ENCODE measurements around the gene MLC1. TPM values are rescaled to one million over a fixed set of nuclear protein-coding genes. Genes with fewer than 3 reads are reported as not detected.

MLC1 gene
- total RNA-seq (under 1 TPM; 0.16 to 0.39 TPM), polyA plus RNA-seq (1 to 10 TPM in 1 of 2 donors, not detected in 1; 2.1 TPM)
- long read RNA-seq, donor 1, partial matches to known transcripts, result 1 of 1 reads
- long read RNA-seq, donor 1, other reads (novel, unspliced or antisense), result 0 of 1 reads
- long read RNA-seq, donor 2, partial matches to known transcripts, result 0 of 1 reads
- long read RNA-seq, donor 2, other reads (novel, unspliced or antisense), result 1 of 1 reads

DNA sequence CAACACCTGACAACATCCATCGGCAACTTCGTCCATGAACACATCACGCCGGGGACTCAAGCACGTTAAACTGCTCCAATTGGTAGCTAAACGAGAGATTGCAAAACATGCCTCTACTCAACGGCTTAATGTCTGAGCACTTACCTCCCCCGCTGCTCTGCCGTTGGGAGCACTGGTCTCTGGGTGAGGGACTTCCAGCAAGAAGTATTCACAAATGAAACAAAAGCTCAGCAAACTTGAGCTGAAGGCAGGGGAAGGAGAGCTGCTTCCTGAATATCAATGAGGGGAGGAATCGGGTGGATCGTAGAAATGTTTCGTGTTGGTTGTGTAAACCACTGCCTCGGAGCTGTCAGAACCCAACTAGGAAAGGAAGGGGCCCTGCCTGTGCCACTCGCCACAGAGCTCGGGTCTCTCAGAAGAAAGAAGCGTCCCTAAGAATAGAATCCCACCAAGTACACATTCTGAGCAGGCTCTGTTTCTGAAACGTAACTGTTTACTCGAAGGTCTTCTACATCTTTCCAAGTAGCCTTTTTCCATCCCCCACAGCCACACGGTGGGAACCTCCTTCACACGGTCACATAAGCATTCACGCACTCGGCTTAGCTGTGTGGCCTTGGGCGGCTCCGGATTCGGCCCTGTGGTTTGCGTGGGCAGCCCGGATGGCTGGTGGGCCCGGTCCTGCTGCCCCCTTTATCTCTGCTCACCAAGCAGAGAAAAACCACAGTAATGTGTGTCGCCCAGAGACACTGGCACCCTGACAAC lies at the start of gene MLC1:
MLC1 (minus strand) TSS at position 216 of the 762 bp plus-strand sequence. CDS start 524 bp downstream, outside the sequence.
- ATAC-seq (ENCODE audit: low FRiP score), result no peak
- Histone ChIP-seq H3K27ac (ENCODE audit: low read depth in 1 of 2, low read length in 2 of 2) (no peak within 1 kb of the TSS), H3K4me1 (ENCODE audit: control insufficient read depth in 1 of 2, insufficient read depth in 2 of 2, low read length in 2 of 2) (no peaks in the 10 kb centered on the region), H3K27me3 (ENCODE audit: control insufficient read depth in 1 of 2, insufficient read depth in 2 of 2, low read length in 1 of 2) (no peaks in the 10 kb centered on the region), H3K36me3 (ENCODE audit: control insufficient read depth in 1 of 2, insufficient read depth in 2 of 2, low read length in 1 of 2) (no peaks in the 10 kb centered on the region), H3K4me3 (ENCODE audit: low read length in 2 of 2) (no peak within 1 kb of the TSS), H3K9me3 (ENCODE audit: control insufficient read depth, low read length) (peaks cover 2% of the 10 kb centered on the region)
- intact Hi-C loops (cut with DNase I), result no loop called here
- peak in 1 of 2 donors; percentile 73 for DNase-seq
- WGBS, 2 donors, result 52 to 60% methylated on average over 29 of the region's 29 CpGs

GRCh38 chr22:50134481-50134880 lies 49.3 kb upstream of the MLC1 start:
- intact Hi-C loops (cut with DNase I), result no loop called here

GRCh38 chr22:50131894-50132293 lies 46.7 kb upstream of the MLC1 start:
- intact Hi-C loops (cut with DNase I), result no loop called here

More at GRCh38 chr22:50134481-50134880, 49.3 kb upstream of the MLC1 start:
- Histone ChIP-seq H3K4me3 (ENCODE audit: low read length in 2 of 2) (no peak overlapping the region), H3K27ac (ENCODE audit: low read depth in 1 of 2, low read length in 2 of 2) (no peak overlapping the region), H3K36me3 (ENCODE audit: control insufficient read depth in 1 of 2, insufficient read depth in 2 of 2, low read length in 1 of 2) (no peaks in the 10 kb centered on the region), H3K4me1 (ENCODE audit: control insufficient read depth in 1 of 2, insufficient read depth in 2 of 2, low read length in 2 of 2) (no peaks in the 10 kb centered on the region), H3K9me3 (ENCODE audit: control insufficient read depth, low read length) (peaks cover 3% of the 10 kb centered on the region), H3K27me3 (ENCODE audit: control insufficient read depth in 1 of 2, insufficient read depth in 2 of 2, low read length in 1 of 2) (no peaks in the 10 kb centered on the region)
- WGBS, 2 donors, result 87 to 90% methylated on average over 10 of the region's 10 CpGs
- ATAC-seq (ENCODE audit: low FRiP score) (no peak), DNase-seq (peak in 1 of 2 donors; percentile 27)

DNA sequence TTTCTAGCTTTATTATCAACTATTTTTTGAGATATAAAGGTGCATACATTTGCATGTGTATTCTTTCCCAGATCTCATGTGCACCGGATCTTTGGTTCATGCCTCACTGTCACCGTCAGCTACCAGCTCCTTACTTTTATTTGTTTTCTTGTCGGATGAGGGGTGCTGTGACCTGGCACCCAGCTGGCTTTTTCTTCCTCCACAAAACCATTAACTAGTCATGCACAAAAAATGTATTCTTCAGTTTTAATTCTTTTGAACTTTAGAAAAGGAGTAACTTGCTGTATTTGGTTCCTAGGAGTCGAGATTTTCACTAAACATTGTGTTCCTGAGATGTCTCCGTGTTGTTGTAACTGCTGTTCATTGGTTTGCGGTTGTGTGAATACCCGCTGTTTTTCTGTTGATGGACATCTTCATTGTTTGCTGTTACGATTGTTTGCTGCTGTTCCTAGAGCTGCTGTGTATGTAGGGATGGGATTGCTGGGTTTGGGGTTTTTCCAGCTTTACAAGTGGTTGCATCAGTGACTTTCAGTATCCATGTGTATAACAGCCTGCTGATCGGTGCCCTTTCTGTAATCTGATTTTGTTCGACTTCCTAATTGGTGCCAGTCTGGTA lies 44.0 kb upstream of the MLC1 start:
- ATAC-seq (ENCODE audit: low FRiP score), result no peak
- no peak for DNase-seq
- no peak overlapping the region for H3K27ac ChIP-seq (ENCODE audit: low read depth in 1 of 2, low read length in 2 of 2)
- H3K36me3 ChIP-seq (ENCODE audit: control insufficient read depth in 1 of 2, insufficient read depth in 2 of 2, low read length in 1 of 2), result no peaks in the 10 kb centered on the region
- 91 to 92% methylated on average over 10 of the region's 10 CpGs for WGBS, 2 donors
- no peaks in the 10 kb centered on the region for H3K27me3 ChIP-seq (ENCODE audit: control insufficient read depth in 1 of 2, insufficient read depth in 2 of 2, low read length in 1 of 2)
- H3K4me3 ChIP-seq (ENCODE audit: low read length in 2 of 2), result no peak overlapping the region
- H3K4me1 ChIP-seq (ENCODE audit: control insufficient read depth in 1 of 2, insufficient read depth in 2 of 2, low read length in 2 of 2), result no peaks in the 10 kb centered on the region
- intact Hi-C loops (cut with DNase I), result no loop called here
- H3K9me3 ChIP-seq (ENCODE audit: control insufficient read depth, low read length), result peaks cover 3% of the 10 kb centered on the region

More at GRCh38 chr22:50131894-50132293, 46.7 kb upstream of the MLC1 start:
- Histone ChIP-seq H3K27me3 (ENCODE audit: control insufficient read depth in 1 of 2, insufficient read depth in 2 of 2, low read length in 1 of 2) (no peaks in the 10 kb centered on the region), H3K9me3 (ENCODE audit: control insufficient read depth, low read length) (peaks cover 3% of the 10 kb centered on the region), H3K4me3 (ENCODE audit: low read length in 2 of 2) (no peak overlapping the region), H3K36me3 (ENCODE audit: control insufficient read depth in 1 of 2, insufficient read depth in 2 of 2, low read length in 1 of 2) (no peaks in the 10 kb centered on the region), H3K4me1 (ENCODE audit: control insufficient read depth in 1 of 2, insufficient read depth in 2 of 2, low read length in 2 of 2) (no peaks in the 10 kb centered on the region), H3K27ac (ENCODE audit: low read depth in 1 of 2, low read length in 2 of 2) (no peak overlapping the region)
- DNase-seq (peak in 1 of 2 donors; percentile 45), ATAC-seq (ENCODE audit: low FRiP score) (no peak)
- WGBS, 2 donors, result 97% methylated on average over 4 of the region's 4 CpGs

DNA sequence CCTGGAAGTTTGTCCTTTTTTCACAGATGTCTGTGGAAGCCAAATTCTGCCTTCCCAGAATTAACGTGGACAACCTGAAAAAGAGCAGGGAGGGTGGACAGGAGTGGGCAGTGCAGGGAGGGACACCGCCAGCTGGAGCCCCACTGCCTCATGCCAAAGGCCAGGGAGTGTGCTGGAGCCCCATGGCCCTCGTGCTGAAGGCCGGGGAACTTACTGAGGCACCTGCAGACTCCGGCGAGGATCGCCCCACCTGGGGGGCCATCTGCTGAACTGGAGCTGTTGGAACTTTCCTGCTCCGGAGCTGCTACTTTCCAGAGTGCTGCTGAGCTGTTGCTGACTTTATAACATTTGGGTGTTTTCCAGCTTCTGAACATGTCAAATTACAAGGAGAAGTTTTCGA lies 39.8 kb upstream of the MLC1 start:
- Histone ChIP-seq H3K36me3 (ENCODE audit: control insufficient read depth in 1 of 2, insufficient read depth in 2 of 2, low read length in 1 of 2) (no peaks in the 10 kb centered on the region), H3K27ac (ENCODE audit: low read depth in 1 of 2, low read length in 2 of 2) (no peak overlapping the region), H3K4me1 (ENCODE audit: control insufficient read depth in 1 of 2, insufficient read depth in 2 of 2, low read length in 2 of 2) (no peaks in the 10 kb centered on the region), H3K9me3 (ENCODE audit: control insufficient read depth, low read length) (no peaks in the 10 kb centered on the region), H3K27me3 (ENCODE audit: control insufficient read depth in 1 of 2, insufficient read depth in 2 of 2, low read length in 1 of 2) (no peaks in the 10 kb centered on the region), H3K4me3 (ENCODE audit: low read length in 2 of 2) (no peak overlapping the region)
- intact Hi-C loops (cut with DNase I), result no loop called here
- ATAC-seq (ENCODE audit: low FRiP score), result no peak
- WGBS, 2 donors, result 73 to 77% methylated on average over 9 of the region's 9 CpGs
- peak in 1 of 2 donors; percentile 28 for DNase-seq

DNA sequence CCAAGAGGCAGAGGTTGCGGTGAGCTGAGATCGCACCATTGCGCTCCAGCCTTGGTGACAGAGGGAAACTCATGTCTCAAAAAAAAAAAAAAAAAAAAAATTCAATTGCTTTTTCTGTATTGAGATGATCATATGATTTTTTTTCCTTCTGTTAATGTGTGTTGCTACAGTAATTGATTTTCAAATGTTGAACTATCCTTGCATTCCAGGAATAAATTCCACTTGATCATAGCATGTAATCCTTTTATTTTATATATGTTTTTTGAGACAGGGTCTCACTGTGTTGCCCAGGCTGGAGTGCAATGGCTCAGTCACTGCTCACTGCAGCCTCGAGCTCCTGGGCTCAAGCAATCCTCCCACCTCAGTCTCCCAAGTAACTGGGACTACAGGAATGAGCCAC lies 37.9 kb upstream of the MLC1 start:
- DNase-seq (no peak), ATAC-seq (ENCODE audit: low FRiP score) (no peak)
- Histone ChIP-seq H3K36me3 (ENCODE audit: control insufficient read depth in 1 of 2, insufficient read depth in 2 of 2, low read length in 1 of 2) (no peaks in the 10 kb centered on the region), H3K4me3 (ENCODE audit: low read length in 2 of 2) (no peak overlapping the region), H3K9me3 (ENCODE audit: control insufficient read depth, low read length) (no peaks in the 10 kb centered on the region), H3K27me3 (ENCODE audit: control insufficient read depth in 1 of 2, insufficient read depth in 2 of 2, low read length in 1 of 2) (no peaks in the 10 kb centered on the region), H3K4me1 (ENCODE audit: control insufficient read depth in 1 of 2, insufficient read depth in 2 of 2, low read length in 2 of 2) (no peaks in the 10 kb centered on the region), H3K27ac (ENCODE audit: low read depth in 1 of 2, low read length in 2 of 2) (no peak overlapping the region)
- intact Hi-C loops (cut with DNase I), result no loop called here
- 95 to 98% methylated on average over 4 of the region's 4 CpGs for WGBS, 2 donors

DNA sequence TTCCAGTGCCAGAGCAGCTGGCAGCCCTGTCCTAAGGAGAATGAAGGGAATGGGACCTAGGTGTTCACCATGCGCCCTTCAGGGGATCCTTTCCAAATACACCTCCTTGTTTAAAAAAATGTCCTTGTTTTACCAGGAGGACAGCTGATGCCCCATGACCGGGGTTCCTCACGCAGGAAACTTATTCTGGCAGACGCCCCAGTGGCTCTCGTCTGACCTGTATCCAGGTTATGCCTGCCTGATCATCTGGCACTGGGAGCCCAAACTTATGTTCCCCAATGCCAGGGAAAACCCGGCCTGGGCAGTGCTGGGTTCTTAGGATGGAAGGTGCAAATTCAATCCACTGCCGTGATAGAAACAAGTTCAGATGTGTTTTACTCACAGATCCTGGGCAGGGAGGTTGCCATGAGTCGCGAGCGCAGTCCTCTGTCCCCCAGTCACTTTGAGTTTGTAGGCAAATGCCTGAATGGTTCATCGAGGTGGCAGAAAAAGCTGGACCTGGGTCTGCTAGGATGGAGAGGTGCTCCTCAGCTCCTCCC lies 36.0 kb upstream of the MLC1 start:
- no peak for ATAC-seq (ENCODE audit: low FRiP score)

GRCh38 chr22:50119768-50120251 lies 34.6 kb upstream of the MLC1 start:
- Histone ChIP-seq H3K9me3 (ENCODE audit: control insufficient read depth, low read length) (no peaks in the 10 kb centered on the region), H3K4me3 (ENCODE audit: low read length in 2 of 2) (no peak overlapping the region), H3K27ac (ENCODE audit: low read depth in 1 of 2, low read length in 2 of 2) (no peak overlapping the region), H3K27me3 (ENCODE audit: control insufficient read depth in 1 of 2, insufficient read depth in 2 of 2, low read length in 1 of 2) (no peaks in the 10 kb centered on the region), H3K4me1 (ENCODE audit: control insufficient read depth in 1 of 2, insufficient read depth in 2 of 2, low read length in 2 of 2) (no peaks in the 10 kb centered on the region), H3K36me3 (ENCODE audit: control insufficient read depth in 1 of 2, insufficient read depth in 2 of 2, low read length in 1 of 2) (no peaks in the 10 kb centered on the region)
- WGBS, 2 donors, result 10 to 19% methylated on average over 6 of the region's 6 CpGs
- DNase-seq (no peak), ATAC-seq (ENCODE audit: low FRiP score) (no peak)
- intact Hi-C loops (cut with DNase I), result no loop called here

More for the DNA sequence above, 36.0 kb upstream of the MLC1 start:
- no peak overlapping the region for H3K27ac ChIP-seq (ENCODE audit: low read depth in 1 of 2, low read length in 2 of 2)
- H3K9me3 ChIP-seq (ENCODE audit: control insufficient read depth, low read length), result no peaks in the 10 kb centered on the region
- no peak overlapping the region for H3K4me3 ChIP-seq (ENCODE audit: low read length in 2 of 2)
- no peaks in the 10 kb centered on the region for H3K27me3 ChIP-seq (ENCODE audit: control insufficient read depth in 1 of 2, insufficient read depth in 2 of 2, low read length in 1 of 2)
- intact Hi-C loops (cut with DNase I), result no loop called here
- no peaks in the 10 kb centered on the region for H3K36me3 ChIP-seq (ENCODE audit: control insufficient read depth in 1 of 2, insufficient read depth in 2 of 2, low read length in 1 of 2)
- WGBS, 2 donors, result 81 to 90% methylated on average over 11 of the region's 11 CpGs
- peak in 1 of 2 donors; percentile 43 for DNase-seq
- H3K4me1 ChIP-seq (ENCODE audit: control insufficient read depth in 1 of 2, insufficient read depth in 2 of 2, low read length in 2 of 2), result no peaks in the 10 kb centered on the region

All from aorta (tissue), 5 donors.